Stomach (tissue), 4 donors: ENCODE measurements around the gene EIF4EBP3.

ENCODE experiments used
- CTCF ChIP-seq, 7 experiments: fragments of 450-650 bp in 4 of 7; fragments of 200-600 bp in 3 of 7; sonication (generic) in 3 of 7; IDR thresholded peaks; one replicate each; pipeline ENCODE4 v1.5.1; 2016 to 2019; ENCODE audit warnings: antibody characterized with exemption in 7 of 7, control low read depth in 2 of 7, mild to moderate bottlenecking in 1 of 7
- EP300 ChIP-seq: sonication (generic); formaldehyde crosslinking; IDR thresholded peaks from one replicate; pipeline ENCODE4 v1.6.1; 2017; ENCODE audit warnings: antibody characterized with exemption

- TF ChIP-seq EP300 (no peak), CTCF (IDR thresholded peaks at IDR 0.05) (no peak)
These were observed 21.1 kb downstream of the EIF4EBP3 start for GRCh38 chr5:140568443-140569063.
